AG04450 (cell line): ENCODE data around the gene DHX15. TPM values are rescaled to one million over a fixed set of nuclear protein-coding genes. Genes with fewer than 3 reads are reported as not detected.

Experiments
- CTCF ChIA-PET: fragments of 300-600, 350-600 bp; formaldehyde crosslinking; extraction: SDS; loops from one replicate; lab custom pipeline; 2022; ENCODE audit warnings: antibody characterized with exemption, inconsistent platforms; lab: Charles Lee
- POLR2A ChIA-PET: fragments of 350-600 bp; formaldehyde crosslinking; extraction: SDS; loops from one replicate; lab custom pipeline; 2021; ENCODE audit warnings: antibody characterized with exemption, inconsistent platforms; lab: Yijun Ruan, JAX
- DNase-seq: peaks from one replicate; pipeline ENCODE4 v3.0.0-alpha.2; 2011; ENCODE audit warnings: low read depth, low spot score
- H3K27ac ChIP-seq: one replicate; pipeline ENCODE4 v1.5.1; 2012; ENCODE audit warnings: low read depth, low read length, control low read depth
- H3K27me3 ChIP-seq: one replicate; pipeline ENCODE4 v1.6.0; 2012; ENCODE audit warnings: low read length; ENCODE audit not compliant: control insufficient read depth, insufficient read depth
- H3K4me3 ChIP-seq: 2 replicates; pipeline ENCODE4 v1.5.1; 2011; ENCODE audit warnings: mild to moderate bottlenecking, low read depth, low read length, control low read depth
- H3K9me3 ChIP-seq: 2 replicates; pipeline ENCODE4 v1.5.1; 2012; ENCODE audit warnings: low read length; ENCODE audit not compliant: control insufficient read depth, insufficient read depth
- polyA plus RNA-seq: library from polyadenylated mRNA; depleted of rRNA; stranded (reverse); fragments of >200 nt; gene quantifications from 2 replicates; pipeline ENCODE4 v1.2.3, GENCODE V29; 2011
- TF ChIP-seq, protein P1 (sequence below): IDR thresholded peaks from 2 replicates; pipeline ENCODE4 v1.5.1; 2011; ENCODE audit warnings: low read depth, low read length, control low read depth, inconsistent platforms

DHX15 gene
- polyA plus RNA-seq, 1 experiment, result 158 TPM

- TF ChIP-seq, protein P1, sequence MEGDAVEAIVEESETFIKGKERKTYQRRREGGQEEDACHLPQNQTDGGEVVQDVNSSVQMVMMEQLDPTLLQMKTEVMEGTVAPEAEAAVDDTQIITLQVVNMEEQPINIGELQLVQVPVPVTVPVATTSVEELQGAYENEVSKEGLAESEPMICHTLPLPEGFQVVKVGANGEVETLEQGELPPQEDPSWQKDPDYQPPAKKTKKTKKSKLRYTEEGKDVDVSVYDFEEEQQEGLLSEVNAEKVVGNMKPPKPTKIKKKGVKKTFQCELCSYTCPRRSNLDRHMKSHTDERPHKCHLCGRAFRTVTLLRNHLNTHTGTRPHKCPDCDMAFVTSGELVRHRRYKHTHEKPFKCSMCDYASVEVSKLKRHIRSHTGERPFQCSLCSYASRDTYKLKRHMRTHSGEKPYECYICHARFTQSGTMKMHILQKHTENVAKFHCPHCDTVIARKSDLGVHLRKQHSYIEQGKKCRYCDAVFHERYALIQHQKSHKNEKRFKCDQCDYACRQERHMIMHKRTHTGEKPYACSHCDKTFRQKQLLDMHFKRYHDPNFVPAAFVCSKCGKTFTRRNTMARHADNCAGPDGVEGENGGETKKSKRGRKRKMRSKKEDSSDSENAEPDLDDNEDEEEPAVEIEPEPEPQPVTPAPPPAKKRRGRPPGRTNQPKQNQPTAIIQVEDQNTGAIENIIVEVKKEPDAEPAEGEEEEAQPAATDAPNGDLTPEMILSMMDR, result no peak
- CTCF ChIA-PET, result interaction anchor here (0.5 kb wide), 1 partner anchor 10 kb away, joined by 3 read pairs; no protein-coding TSS in a partner anchor
- no peaks in the 10 kb centered on the region for H3K9me3 ChIP-seq
- POLR2A ChIA-PET, result interaction anchor here (0.6 kb wide), 1 partner anchor 10 kb away, joined by 4 read pairs; no protein-coding TSS in a partner anchor
- no peak overlapping the region for H3K4me3 ChIP-seq
- DNase-seq, result no peak
- no peak overlapping the region for H3K27ac ChIP-seq
- H3K27me3 ChIP-seq, result no peaks in the 10 kb centered on the region
Measured at GRCh38 chr4:24521544-24521943, 62.8 kb downstream of the DHX15 start.

- Histone ChIP-seq H3K27me3 (no peaks in the 10 kb centered on the region), H3K9me3 (no peaks in the 10 kb centered on the region), H3K4me3 (no peak overlapping the region), H3K27ac (no peak overlapping the region)
- TF ChIP-seq, protein P1, result no peak
- DNase-seq, result no peak
- ChIA-PET POLR2A (no interaction called here), CTCF (interaction anchor here (0.6 to 1.1 kb wide), 2 partner anchors 9 to 49 kb away, joined by 3 read pairs; no protein-coding TSS in a partner anchor)
Measured at GRCh38 chr4:24519649-24520048, 64.7 kb downstream of the DHX15 start.

GRCh38 chr4:24517676-24518075, 66.7 kb downstream of the DHX15 start:
- no peaks in the 10 kb centered on the region for H3K9me3 ChIP-seq
- no peaks in the 10 kb centered on the region for H3K27me3 ChIP-seq
- ChIA-PET CTCF (no interaction called here), POLR2A (no interaction called here)
- H3K4me3 ChIP-seq, result no peak overlapping the region
- TF ChIP-seq, protein P1, result no peak
- no peak overlapping the region for H3K27ac ChIP-seq
- no peak for DNase-seq

GRCh38 chr4:24516926-24517325, 67.4 kb downstream of the DHX15 start:
- no peaks in the 10 kb centered on the region for H3K9me3 ChIP-seq
- ChIA-PET CTCF (no interaction called here), POLR2A (interaction anchor here (0.6 kb wide), 1 partner anchor 31 kb away, joined by 3 read pairs; no protein-coding TSS in a partner anchor)
- H3K27ac ChIP-seq, result no peak overlapping the region
- H3K4me3 ChIP-seq, result no peak overlapping the region
- no peaks in the 10 kb centered on the region for H3K27me3 ChIP-seq
- TF ChIP-seq, protein P1, result no peak
- no peak for DNase-seq

GRCh38 chr4:24515698-24516097, 68.7 kb downstream of the DHX15 start:
- POLR2A ChIA-PET, result no interaction called here
- Histone ChIP-seq H3K27ac (no peak overlapping the region), H3K9me3 (no peaks in the 10 kb centered on the region), H3K4me3 (no peak overlapping the region), H3K27me3 (no peaks in the 10 kb centered on the region)
- TF ChIP-seq, protein P1, result no peak
- DNase-seq, result no peak
- CTCF ChIA-PET, result no interaction called here
